Stimulated activated effector memory CD8-positive, alpha-beta T cell treated with anti-CD3 and anti-CD28 coated beads, Interleukin-12 subunit alpha, Interleukin-12 subunit beta, amount 100 ng/mL, for 72 hours (primary cell): ENCODE results near the gene TCF7L2.
"Not testable (repeated sequence)": the region's sequence is repeated elsewhere in the genome, so short reads cannot be mapped to it uniquely, and the experiment has no call there.

Experiments used
- ATAC-seq: fragments of 150-1000 bp; cut with Tn5 transposase; 2 replicates; pipeline ENCODE4 v1.10.0; 2021
- DNase-seq, 2 donors: peaks; one replicate each; pipeline ENCODE4 v3.0.0; 2021 to 2022; ENCODE audit warnings: low spot score in 2 of 2
- H3K27ac Mint-ChIP-seq: one replicate; pipeline ENCODE4 v1.8.0; 2022; ENCODE audit warnings: mild to moderate bottlenecking, mixed read lengths
- H3K36me3 Mint-ChIP-seq: one replicate; pipeline ENCODE4 v1.8.0; 2022; ENCODE audit warnings: mild to moderate bottlenecking, mixed read lengths
- H3K4me1 Mint-ChIP-seq: one replicate; pipeline ENCODE4 v1.8.0; 2022; ENCODE audit warnings: mixed read lengths
- H3K4me3 Mint-ChIP-seq: one replicate; pipeline ENCODE4 v1.8.0; 2022; ENCODE audit warnings: mild to moderate bottlenecking, mixed read lengths
- H3K9me3 Mint-ChIP-seq: one replicate; pipeline ENCODE4 v1.8.0; 2022; ENCODE audit warnings: mixed read lengths

The TCF7L2 gene

GRCh38 chr10:113099431-113100183 is 149.6 kb downstream of the TCF7L2 start:
- no peak for DNase-seq

GRCh38 chr10:113100281-113100680 is 150.2 kb downstream of the TCF7L2 start:
- Mint-ChIP-seq H3K9me3 (no peaks in the 10 kb centered on the region), H3K4me1 (peaks cover 14% of the 10 kb centered on the region), H3K36me3 (no peaks in the 10 kb centered on the region), H3K27ac (no peak overlapping the region), H3K4me3 (no peak overlapping the region)
- ATAC-seq: no peak
- DNase-seq: no peak

More at GRCh38 chr10:113099431-113100183, 149.6 kb downstream of the TCF7L2 start:
- Mint-ChIP-seq H3K4me3 (no peak overlapping the region), H3K27ac (no peak overlapping the region), H3K4me1 (peaks cover 21% of the 10 kb centered on the region), H3K36me3 (no peaks in the 10 kb centered on the region), H3K9me3 (no peaks in the 10 kb centered on the region)
- no peak for ATAC-seq

GRCh38 chr10:113103131-113103840 is 153.2 kb downstream of the TCF7L2 start:
- Mint-ChIP-seq H3K9me3 (no peaks in the 10 kb centered on the region), H3K36me3 (no peaks in the 10 kb centered on the region), H3K4me1 (peaks cover 5% of the 10 kb centered on the region), H3K27ac (no peak overlapping the region), H3K4me3 (no peak overlapping the region)
- ATAC-seq (no peak), DNase-seq (no peak)

- DNase-seq: no peak
- Mint-ChIP-seq H3K9me3 (no peaks in the 10 kb centered on the region), H3K4me3 (no peak overlapping the region), H3K36me3 (no peaks in the 10 kb centered on the region), H3K4me1 (peaks cover 5% of the 10 kb centered on the region), H3K27ac (no peak overlapping the region)
- ATAC-seq: no peak
Observed at GRCh38 chr10:113104047-113104446, 154.0 kb downstream of the TCF7L2 start.

- no peaks in the 10 kb centered on the region for H3K36me3 Mint-ChIP-seq
- H3K4me1 Mint-ChIP-seq: peaks cover 3% of the 10 kb centered on the region
- H3K9me3 Mint-ChIP-seq: no peaks in the 10 kb centered on the region
- H3K27ac Mint-ChIP-seq: no peak overlapping the region
- DNase-seq (peak; percentile 31 to 56), ATAC-seq (no peak)
- H3K4me3 Mint-ChIP-seq: no peak overlapping the region
Observed at GRCh38 chr10:113108194-113108835, 158.3 kb downstream of the TCF7L2 start.

- H3K4me1 Mint-ChIP-seq: no peaks in the 10 kb centered on the region
- H3K27ac Mint-ChIP-seq: no peak overlapping the region
- no peak overlapping the region for H3K4me3 Mint-ChIP-seq
Observed at GRCh38 chr10:113108948-113109347, 158.9 kb downstream of the TCF7L2 start.

GRCh38 chr10:113109482-113109881 is 159.4 kb downstream of the TCF7L2 start:
- H3K4me3 Mint-ChIP-seq, ATAC-seq, H3K9me3 Mint-ChIP-seq, DNase-seq, H3K27ac Mint-ChIP-seq, H3K4me1 Mint-ChIP-seq, H3K36me3 Mint-ChIP-seq: not testable (repeated sequence)

More at GRCh38 chr10:113108948-113109347, 158.9 kb downstream of the TCF7L2 start:
- ATAC-seq (no peak), DNase-seq (no peak)
- no peaks in the 10 kb centered on the region for H3K9me3 Mint-ChIP-seq
- H3K36me3 Mint-ChIP-seq: no peaks in the 10 kb centered on the region

- Mint-ChIP-seq H3K27ac (no peak overlapping the region), H3K36me3 (no peaks in the 10 kb centered on the region), H3K4me3 (no peak overlapping the region), H3K9me3 (no peaks in the 10 kb centered on the region), H3K4me1 (no peaks in the 10 kb centered on the region)
- ATAC-seq (no peak), DNase-seq (no peak)
Observed at GRCh38 chr10:113111260-113111659, 161.2 kb downstream of the TCF7L2 start.

GRCh38 chr10:113111900-113112853 is 162.1 kb downstream of the TCF7L2 start:
- no peak for ATAC-seq
- Mint-ChIP-seq H3K27ac (no peak overlapping the region), H3K4me3 (no peak overlapping the region), H3K9me3 (no peaks in the 10 kb centered on the region), H3K36me3 (no peaks in the 10 kb centered on the region), H3K4me1 (no peaks in the 10 kb centered on the region)
- DNase-seq: no peak

- H3K36me3 Mint-ChIP-seq: no peaks in the 10 kb centered on the region
- no peaks in the 10 kb centered on the region for H3K4me1 Mint-ChIP-seq
- no peak overlapping the region for H3K4me3 Mint-ChIP-seq
- DNase-seq (no peak), ATAC-seq (no peak)
- no peaks in the 10 kb centered on the region for H3K9me3 Mint-ChIP-seq
- H3K27ac Mint-ChIP-seq: no peak overlapping the region
Observed at GRCh38 chr10:113113241-113113640, 163.2 kb downstream of the TCF7L2 start.

GRCh38 chr10:113113918-113114317 is 163.9 kb downstream of the TCF7L2 start:
- DNase-seq (no peak), ATAC-seq (no peak)
- no peaks in the 10 kb centered on the region for H3K36me3 Mint-ChIP-seq
- H3K9me3 Mint-ChIP-seq: no peaks in the 10 kb centered on the region
- H3K4me3 Mint-ChIP-seq: no peak overlapping the region
- H3K4me1 Mint-ChIP-seq: no peaks in the 10 kb centered on the region
- H3K27ac Mint-ChIP-seq: no peak overlapping the region

GRCh38 chr10:113115556-113115955 is 165.5 kb downstream of the TCF7L2 start:
- H3K27ac Mint-ChIP-seq: no peak overlapping the region
- ATAC-seq: no peak

GRCh38 chr10:113118882-113119281 is 168.8 kb downstream of the TCF7L2 start:
- no peak for DNase-seq
- Mint-ChIP-seq H3K27ac (no peak overlapping the region), H3K4me3 (no peak overlapping the region), H3K4me1 (no peaks in the 10 kb centered on the region), H3K36me3 (no peaks in the 10 kb centered on the region), H3K9me3 (no peaks in the 10 kb centered on the region)
- ATAC-seq: no peak

More at GRCh38 chr10:113115556-113115955, 165.5 kb downstream of the TCF7L2 start:
- Mint-ChIP-seq H3K4me3 (no peak overlapping the region), H3K9me3 (no peaks in the 10 kb centered on the region), H3K36me3 (no peaks in the 10 kb centered on the region), H3K4me1 (no peaks in the 10 kb centered on the region)
- no peak for DNase-seq

- no peak overlapping the region for H3K4me3 Mint-ChIP-seq
- DNase-seq: no peak
- no peaks in the 10 kb centered on the region for H3K4me1 Mint-ChIP-seq
- ATAC-seq: no peak
- no peaks in the 10 kb centered on the region for H3K9me3 Mint-ChIP-seq
- no peak overlapping the region for H3K27ac Mint-ChIP-seq
- H3K36me3 Mint-ChIP-seq: no peaks in the 10 kb centered on the region
Observed at GRCh38 chr10:113119801-113120200, 169.8 kb downstream of the TCF7L2 start.

- H3K27ac Mint-ChIP-seq: no peak overlapping the region
- H3K4me3 Mint-ChIP-seq: no peak overlapping the region
- H3K36me3 Mint-ChIP-seq: no peaks in the 10 kb centered on the region
- no peaks in the 10 kb centered on the region for H3K4me1 Mint-ChIP-seq
- DNase-seq (no peak), ATAC-seq (no peak)
- H3K9me3 Mint-ChIP-seq: no peaks in the 10 kb centered on the region
Observed at GRCh38 chr10:113121153-113121552, 171.1 kb downstream of the TCF7L2 start.
